Neural cell (in vitro differentiated cells): ENCODE data around the gene P4HA3. TPM values are rescaled to one million over a fixed set of nuclear protein-coding genes. Genes with fewer than 3 reads are reported as not detected.

ENCODE experiments used
- H2AFZ ChIP-seq: fragments of 200-600, 300-800 bp; sonication (generic), shearing (Covaris generic); 2 replicates; pipeline ENCODE4 v1.6.0; 2014; ENCODE audit warnings: low read depth, mild to moderate bottlenecking, antibody characterized with exemption, low read length, moderate library complexity
- H3F3A ChIP-seq: fragments of 200-600 bp; shearing (Covaris generic); 2 replicates; pipeline ENCODE4 v1.6.1; 2016; ENCODE audit warnings: mild to moderate bottlenecking, moderate library complexity, mixed read lengths, antibody characterized with exemption, low read length; ENCODE audit not compliant: insufficient read depth, poor library complexity, severe bottlenecking
- H3K27ac ChIP-seq: fragments of 200-600, 300-800 bp; sonication (generic), shearing (Covaris generic); 2 replicates; pipeline ENCODE4 v1.5.1; 2014; ENCODE audit warnings: mild to moderate bottlenecking, low read length, moderate library complexity
- H3K27me3 ChIP-seq: fragments of 300-800, 200-600 bp; sonication (generic), shearing (Covaris generic); 2 replicates; pipeline ENCODE4 v1.6.0; 2014; ENCODE audit warnings: mild to moderate bottlenecking, low read depth, low read length, moderate library complexity; ENCODE audit not compliant: insufficient read depth
- H3K36me3 ChIP-seq: fragments of 300-800, 200-600 bp; sonication (generic), shearing (Covaris generic); 2 replicates; pipeline ENCODE4 v1.5.1; 2014; ENCODE audit warnings: mild to moderate bottlenecking, antibody characterized with exemption, low read length, moderate library complexity; ENCODE audit not compliant: insufficient read depth
- H3K4me2 ChIP-seq: fragments of 300-800, 200-600 bp; sonication (generic), shearing (Covaris generic); 2 replicates; pipeline ENCODE4 v1.6.0; 2014; ENCODE audit warnings: mild to moderate bottlenecking, low read length
- H3K4me3 ChIP-seq: fragments of 300-800, 200-600 bp; sonication (generic), shearing (Covaris generic); 2 replicates; pipeline ENCODE4 v1.5.1; 2014; ENCODE audit warnings: mild to moderate bottlenecking, low read length, moderate library complexity
- H3K79me2 ChIP-seq: fragments of 200-600 bp; shearing (Covaris generic); replicated peaks from 2 replicates; pipeline ENCODE4 v1.6.0; 2014; ENCODE audit warnings: mild to moderate bottlenecking, low read length, moderate library complexity; ENCODE audit not compliant: insufficient read depth
- H3K9ac ChIP-seq: fragments of 300-800, 200-600 bp; sonication (generic), shearing (Covaris generic); 2 replicates; pipeline ENCODE4 v1.6.1; 2016; ENCODE audit warnings: mild to moderate bottlenecking, low read length, mixed read lengths
- H3K9me2 ChIP-seq: fragments of 200-600 bp; shearing (Covaris generic); 2 replicates; pipeline ENCODE4 v1.6.1; 2016; ENCODE audit warnings: mild to moderate bottlenecking, low read length, mixed read lengths; ENCODE audit not compliant: insufficient read depth
- H3K9me3 ChIP-seq: fragments of 200-600, 300-800 bp; sonication (generic), shearing (Covaris generic); 2 replicates; pipeline ENCODE4 v1.6.1; 2016; ENCODE audit warnings: mild to moderate bottlenecking, mixed run types, low read length, moderate library complexity, mixed read lengths
- H4K20me1 ChIP-seq: fragments of 200-600 bp; shearing (Covaris generic); 2 replicates; pipeline ENCODE4 v1.6.1; 2016; ENCODE audit warnings: mild to moderate bottlenecking, mixed run types; ENCODE audit not compliant: insufficient read depth
- EP300 ChIP-seq: fragments of 450-650 bp; conservative IDR thresholded peaks from 2 replicates; pipeline ENCODE4 v1.6.1; 2014; ENCODE audit warnings: antibody characterized with exemption, mild to moderate bottlenecking, moderate library complexity; ENCODE audit not compliant: poor library complexity, severe bottlenecking
- EZH2 ChIP-seq: fragments of 200-600, 300-800 bp; shearing (Covaris generic), sonication (generic); IDR thresholded peaks from 2 replicates; pipeline ENCODE4 v1.6.1; 2014; ENCODE audit warnings: antibody characterized with exemption, low read length, borderline replicate concordance, mild to moderate bottlenecking; ENCODE audit not compliant: insufficient read depth, poor library complexity, severe bottlenecking
- MXI1 ChIP-seq: fragments of 450-650 bp; conservative IDR thresholded peaks from 2 replicates; pipeline ENCODE4 v1.6.1; 2014; ENCODE audit warnings: antibody characterized with exemption, mild to moderate bottlenecking; ENCODE audit not compliant: poor library complexity, severe bottlenecking
- POLR2AphosphoS5 ChIP-seq: IDR thresholded peaks from 2 replicates; pipeline ENCODE4 v1.6.1; 2012
- RAD21 ChIP-seq: fragments of 450-650 bp; conservative IDR thresholded peaks from 2 replicates; pipeline ENCODE4 v1.6.1; 2014; ENCODE audit warnings: antibody characterized with exemption, mild to moderate bottlenecking, moderate library complexity
- SMC3 ChIP-seq: fragments of 450-650 bp; conservative IDR thresholded peaks from 2 replicates; pipeline ENCODE4 v1.6.1; 2014; ENCODE audit warnings: antibody characterized with exemption, mild to moderate bottlenecking, moderate library complexity; ENCODE audit not compliant: poor library complexity
- TAF1 ChIP-seq: IDR thresholded peaks from 2 replicates; pipeline ENCODE4 v1.6.1; 2012; ENCODE audit warnings: low read depth
- polyA plus RNA-seq: library from polyadenylated mRNA; depleted of rRNA; stranded (reverse); fragments of >200 nt; gene quantifications from 2 replicates; pipeline ENCODE4 v1.2.3, GENCODE V29; 2014
- TF ChIP-seq, protein P1 (sequence below): IDR thresholded peaks from 2 replicates; pipeline ENCODE4 v1.6.1; 2012; ENCODE audit warnings: borderline replicate concordance
- TF ChIP-seq, protein P2 (sequence below): fragments of 450-650 bp; IDR thresholded peaks from 2 replicates; pipeline ENCODE4 v1.5.1; 2014; ENCODE audit warnings: antibody characterized with exemption, mild to moderate bottlenecking, moderate library complexity; ENCODE audit not compliant: poor library complexity, severe bottlenecking

Gene P4HA3
- polyA plus RNA-seq, 1 donor from 2014 or later: not detected

- Histone ChIP-seq H3K27me3 (no peaks in the 10 kb centered on the region), H3F3A (no peaks in the 10 kb centered on the region), H4K20me1 (no peaks in the 10 kb centered on the region), H3K9ac (no peak overlapping the region), H3K36me3 (peaks cover 15% of the 10 kb centered on the region), H3K4me3 (no peak overlapping the region), H2AFZ (no peak overlapping the region), H3K9me3 (no peaks in the 10 kb centered on the region), H3K9me2 (no peaks in the 10 kb centered on the region), H3K79me2 (no peaks in the 10 kb centered on the region), H3K4me2 (no peak overlapping the region), H3K27ac (no peak overlapping the region)
- TF ChIP-seq MXI1 (no peak), POLR2AphosphoS5 (no peak), RAD21 (no peak), EZH2 (no peak), SMC3 (no peak), EP300 (no peak)
- TF ChIP-seq, protein P1, sequence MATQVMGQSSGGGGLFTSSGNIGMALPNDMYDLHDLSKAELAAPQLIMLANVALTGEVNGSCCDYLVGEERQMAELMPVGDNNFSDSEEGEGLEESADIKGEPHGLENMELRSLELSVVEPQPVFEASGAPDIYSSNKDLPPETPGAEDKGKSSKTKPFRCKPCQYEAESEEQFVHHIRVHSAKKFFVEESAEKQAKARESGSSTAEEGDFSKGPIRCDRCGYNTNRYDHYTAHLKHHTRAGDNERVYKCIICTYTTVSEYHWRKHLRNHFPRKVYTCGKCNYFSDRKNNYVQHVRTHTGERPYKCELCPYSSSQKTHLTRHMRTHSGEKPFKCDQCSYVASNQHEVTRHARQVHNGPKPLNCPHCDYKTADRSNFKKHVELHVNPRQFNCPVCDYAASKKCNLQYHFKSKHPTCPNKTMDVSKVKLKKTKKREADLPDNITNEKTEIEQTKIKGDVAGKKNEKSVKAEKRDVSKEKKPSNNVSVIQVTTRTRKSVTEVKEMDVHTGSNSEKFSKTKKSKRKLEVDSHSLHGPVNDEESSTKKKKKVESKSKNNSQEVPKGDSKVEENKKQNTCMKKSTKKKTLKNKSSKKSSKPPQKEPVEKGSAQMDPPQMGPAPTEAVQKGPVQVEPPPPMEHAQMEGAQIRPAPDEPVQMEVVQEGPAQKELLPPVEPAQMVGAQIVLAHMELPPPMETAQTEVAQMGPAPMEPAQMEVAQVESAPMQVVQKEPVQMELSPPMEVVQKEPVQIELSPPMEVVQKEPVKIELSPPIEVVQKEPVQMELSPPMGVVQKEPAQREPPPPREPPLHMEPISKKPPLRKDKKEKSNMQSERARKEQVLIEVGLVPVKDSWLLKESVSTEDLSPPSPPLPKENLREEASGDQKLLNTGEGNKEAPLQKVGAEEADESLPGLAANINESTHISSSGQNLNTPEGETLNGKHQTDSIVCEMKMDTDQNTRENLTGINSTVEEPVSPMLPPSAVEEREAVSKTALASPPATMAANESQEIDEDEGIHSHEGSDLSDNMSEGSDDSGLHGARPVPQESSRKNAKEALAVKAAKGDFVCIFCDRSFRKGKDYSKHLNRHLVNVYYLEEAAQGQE: no peak
Observed at GRCh38 chr11:74226907-74227306, 84.5 kb downstream of the P4HA3 start.

DNA sequence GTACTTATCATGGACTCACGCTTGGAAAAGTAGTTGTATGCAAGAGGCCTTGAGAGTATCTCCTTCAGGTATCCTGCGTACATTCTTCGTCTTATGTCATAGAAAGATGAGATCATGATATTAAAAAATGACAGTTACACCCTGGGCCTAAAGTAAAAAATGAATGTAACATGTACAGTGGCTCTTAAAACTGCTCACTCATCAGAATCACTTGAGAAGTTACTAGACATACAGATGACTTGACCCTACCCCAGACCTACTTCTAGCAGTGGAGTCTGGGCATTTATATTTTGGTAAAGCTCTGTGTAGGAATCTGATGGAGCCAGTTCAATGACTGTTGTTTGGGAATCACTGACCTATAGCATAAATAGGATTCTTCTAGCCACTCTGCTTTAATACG is 85.9 kb downstream of the P4HA3 start:
- no peaks in the 10 kb centered on the region for H3K9me2 ChIP-seq
- no peak overlapping the region for H3K4me2 ChIP-seq
- no peaks in the 10 kb centered on the region for H3K27me3 ChIP-seq
- H3K4me3 ChIP-seq: no peak overlapping the region
- H3K9ac ChIP-seq: no peak overlapping the region
- no peaks in the 10 kb centered on the region for H3K79me2 ChIP-seq
- no peaks in the 10 kb centered on the region for H3F3A ChIP-seq
- TF ChIP-seq POLR2AphosphoS5 (no peak), MXI1 (no peak), EP300 (no peak), TAF1 (no peak), EZH2 (no peak), RAD21 (no peak), SMC3 (no peak)
- TF ChIP-seq, protein P2, sequence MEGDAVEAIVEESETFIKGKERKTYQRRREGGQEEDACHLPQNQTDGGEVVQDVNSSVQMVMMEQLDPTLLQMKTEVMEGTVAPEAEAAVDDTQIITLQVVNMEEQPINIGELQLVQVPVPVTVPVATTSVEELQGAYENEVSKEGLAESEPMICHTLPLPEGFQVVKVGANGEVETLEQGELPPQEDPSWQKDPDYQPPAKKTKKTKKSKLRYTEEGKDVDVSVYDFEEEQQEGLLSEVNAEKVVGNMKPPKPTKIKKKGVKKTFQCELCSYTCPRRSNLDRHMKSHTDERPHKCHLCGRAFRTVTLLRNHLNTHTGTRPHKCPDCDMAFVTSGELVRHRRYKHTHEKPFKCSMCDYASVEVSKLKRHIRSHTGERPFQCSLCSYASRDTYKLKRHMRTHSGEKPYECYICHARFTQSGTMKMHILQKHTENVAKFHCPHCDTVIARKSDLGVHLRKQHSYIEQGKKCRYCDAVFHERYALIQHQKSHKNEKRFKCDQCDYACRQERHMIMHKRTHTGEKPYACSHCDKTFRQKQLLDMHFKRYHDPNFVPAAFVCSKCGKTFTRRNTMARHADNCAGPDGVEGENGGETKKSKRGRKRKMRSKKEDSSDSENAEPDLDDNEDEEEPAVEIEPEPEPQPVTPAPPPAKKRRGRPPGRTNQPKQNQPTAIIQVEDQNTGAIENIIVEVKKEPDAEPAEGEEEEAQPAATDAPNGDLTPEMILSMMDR: no peak
- TF ChIP-seq, protein P1: no peak
- H3K27ac ChIP-seq: no peak overlapping the region
- peaks cover 11% of the 10 kb centered on the region for H3K36me3 ChIP-seq
- H3K9me3 ChIP-seq: no peaks in the 10 kb centered on the region
- no peaks in the 10 kb centered on the region for H4K20me1 ChIP-seq
- no peak overlapping the region for H2AFZ ChIP-seq
